Fibroblast of lung (primary cell): ENCODE measurements around the gene CEP152. TPM values are rescaled to one million over a fixed set of nuclear protein-coding genes. Genes with fewer than 3 reads are reported as not detected.

ENCODE experiments used
- DNase-seq, 2 donors: peaks; one replicate each; pipeline versions ENCODE4 v3.0.0 to v3.0.0-alpha.2; 2010; ENCODE audit warnings: low read depth in 2 of 2
- H2AFZ ChIP-seq: 2 replicates; pipeline ENCODE4 v1.5.1; 2012; ENCODE audit warnings: low read length, control low read depth, inconsistent platforms
- H3K27ac ChIP-seq: 2 replicates; pipeline ENCODE4 v1.5.1; 2011; ENCODE audit warnings: low read length, control low read depth; ENCODE audit not compliant: insufficient read depth
- H3K27me3 ChIP-seq: 2 replicates; pipeline ENCODE4 v1.5.1; 2011; ENCODE audit warnings: mild to moderate bottlenecking, low read length; ENCODE audit not compliant: control insufficient read depth, insufficient read depth
- H3K36me3 ChIP-seq: 2 replicates; pipeline ENCODE4 v1.5.1; 2011; ENCODE audit warnings: low read length; ENCODE audit not compliant: control insufficient read depth, insufficient read depth
- H3K4me1 ChIP-seq: 2 replicates; pipeline ENCODE4 v1.5.1; 2011; ENCODE audit warnings: low read length; ENCODE audit not compliant: control insufficient read depth, insufficient read depth; ENCODE audit errors: extremely low read depth
- H3K4me2 ChIP-seq: 2 replicates; pipeline ENCODE4 v1.5.1; 2011; ENCODE audit warnings: low read length, control low read depth; ENCODE audit not compliant: insufficient read depth; ENCODE audit errors: extremely low read depth
- H3K4me3 ChIP-seq, 4 experiments: fragments of 200-600 bp in 1 of 4; sonication (generic) in 1 of 4; replicated peaks in 1 of 4; 2 replicates each; pipeline ENCODE4 v1.5.1; 2011 to 2016; ENCODE audit warnings: low read length in 4 of 4, low read depth in 3 of 4, mild to moderate bottlenecking in 3 of 4, control low read depth in 2 of 4, inconsistent platforms in 1 of 4, mixed read lengths in 1 of 4; ENCODE audit not compliant: insufficient read depth in 1 of 4; ENCODE audit errors: control extremely low read depth in 1 of 4
- H3K79me2 ChIP-seq: 2 replicates; pipeline ENCODE4 v1.5.1; 2012; ENCODE audit warnings: mild to moderate bottlenecking, low read length, inconsistent platforms; ENCODE audit not compliant: control insufficient read depth, insufficient read depth
- H3K9ac ChIP-seq: 2 replicates; pipeline ENCODE4 v1.5.1; 2011; ENCODE audit warnings: mild to moderate bottlenecking, low read length, control low read depth; ENCODE audit not compliant: insufficient read depth
- H3K9me3 ChIP-seq: 2 replicates; pipeline ENCODE4 v1.5.1; 2012; ENCODE audit warnings: low read depth, low read length; ENCODE audit not compliant: control insufficient read depth, insufficient read depth
- H4K20me1 ChIP-seq: 2 replicates; pipeline ENCODE4 v1.5.1; 2011; ENCODE audit warnings: low read length; ENCODE audit not compliant: control insufficient read depth, insufficient read depth; ENCODE audit errors: extremely low read depth
- EZH2 ChIP-seq: IDR thresholded peaks from 2 replicates; pipeline ENCODE4 v1.5.1; 2012; ENCODE audit warnings: low read length, control low read depth, mild to moderate bottlenecking; ENCODE audit errors: missing control alignments
- polyA plus RNA-seq, 2 donors: library from polyadenylated mRNA; depleted of rRNA in 1 of 2; stranded (reverse) in 1 of 2; unstranded in 1 of 2; fragments of >200 nt; gene quantifications; 2 replicates each; pipeline ENCODE4 v1.2.1, GENCODE V29; 2011 to 2012; ENCODE audit warnings: missing spikeins in 1 of 2
- total RNA-seq: library from RNA; depleted of rRNA; stranded (reverse); fragments of >200 nt; gene quantifications from 2 replicates; pipeline ENCODE4 v1.2.1, GENCODE V29; 2014
- TF ChIP-seq, protein P1 (sequence below), 2 donors: IDR thresholded peaks in 1 of 2; conservative IDR thresholded peaks in 1 of 2; 1 replicate in 1 of 2; 2 replicates in 1 of 2; pipeline ENCODE4 v1.5.1; 2011 to 2012; ENCODE audit warnings: low read length in 2 of 2, control low read depth in 1 of 2, inconsistent platforms in 1 of 2, low read depth in 1 of 2, mild to moderate bottlenecking in 1 of 2

CEP152 gene
- total and polyA plus RNA-seq, 2 donors (not counting 1 experiment from before 2014, with no cell fraction given): 0.72 to 7.8 TPM

DNA sequence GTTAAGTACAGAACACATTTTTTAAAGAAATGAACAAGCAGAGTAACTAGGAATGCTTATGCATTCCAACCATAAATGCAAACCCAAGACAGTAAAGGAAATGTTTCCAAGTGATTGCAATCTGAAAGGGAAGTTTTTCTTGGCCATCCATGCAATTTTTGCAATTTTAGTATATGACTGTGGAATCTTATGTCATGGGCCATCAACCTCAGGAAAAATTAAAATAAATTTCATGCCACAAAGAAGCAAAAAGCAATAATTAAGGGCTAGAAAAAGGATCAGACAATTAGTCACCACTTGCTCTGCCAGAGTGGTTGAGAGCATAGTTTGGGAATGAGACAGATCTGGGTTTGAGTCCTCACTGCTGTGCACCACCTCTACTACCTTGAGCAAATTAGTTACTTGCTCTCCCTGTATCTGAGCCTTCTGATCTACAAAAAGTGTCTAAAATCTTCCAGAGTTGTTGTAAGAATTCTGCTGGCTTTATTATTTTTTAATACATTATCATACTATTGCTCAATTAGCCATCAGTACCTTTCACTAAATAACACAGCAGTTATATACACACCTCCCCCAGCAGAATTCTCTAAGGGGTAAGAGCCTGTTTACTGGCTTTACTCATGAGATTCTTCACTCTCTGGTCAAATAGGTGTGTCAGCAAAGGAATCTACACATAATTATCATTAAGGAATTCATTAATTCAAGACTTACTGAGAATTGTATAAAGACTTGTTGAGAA lies 115.6 kb downstream of the CEP152 start:
- peak; percentile 90 to 98 for DNase-seq
- H4K20me1 ChIP-seq: no peaks in the 10 kb centered on the region
- H3K79me2 ChIP-seq: no peaks in the 10 kb centered on the region
- H3K27me3 ChIP-seq: no peaks in the 10 kb centered on the region
- H3K4me2 ChIP-seq: no peak overlapping the region
- no peaks in the 10 kb centered on the region for H3K36me3 ChIP-seq
- H3K9me3 ChIP-seq: no peaks in the 10 kb centered on the region
- no peak overlapping the region for H3K9ac ChIP-seq
- TF ChIP-seq EZH2: no peak
- TF ChIP-seq, protein P1, sequence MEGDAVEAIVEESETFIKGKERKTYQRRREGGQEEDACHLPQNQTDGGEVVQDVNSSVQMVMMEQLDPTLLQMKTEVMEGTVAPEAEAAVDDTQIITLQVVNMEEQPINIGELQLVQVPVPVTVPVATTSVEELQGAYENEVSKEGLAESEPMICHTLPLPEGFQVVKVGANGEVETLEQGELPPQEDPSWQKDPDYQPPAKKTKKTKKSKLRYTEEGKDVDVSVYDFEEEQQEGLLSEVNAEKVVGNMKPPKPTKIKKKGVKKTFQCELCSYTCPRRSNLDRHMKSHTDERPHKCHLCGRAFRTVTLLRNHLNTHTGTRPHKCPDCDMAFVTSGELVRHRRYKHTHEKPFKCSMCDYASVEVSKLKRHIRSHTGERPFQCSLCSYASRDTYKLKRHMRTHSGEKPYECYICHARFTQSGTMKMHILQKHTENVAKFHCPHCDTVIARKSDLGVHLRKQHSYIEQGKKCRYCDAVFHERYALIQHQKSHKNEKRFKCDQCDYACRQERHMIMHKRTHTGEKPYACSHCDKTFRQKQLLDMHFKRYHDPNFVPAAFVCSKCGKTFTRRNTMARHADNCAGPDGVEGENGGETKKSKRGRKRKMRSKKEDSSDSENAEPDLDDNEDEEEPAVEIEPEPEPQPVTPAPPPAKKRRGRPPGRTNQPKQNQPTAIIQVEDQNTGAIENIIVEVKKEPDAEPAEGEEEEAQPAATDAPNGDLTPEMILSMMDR (conservative IDR thresholded peaks at IDR 0.05 in 1 of 2, IDR thresholded peaks at IDR 0.05 in 1 of 2; ENCODE audit: low read depth in 1 of 2, low read length in 2 of 2): no peak
- no peak overlapping the region for H2AFZ ChIP-seq
- H3K4me3 ChIP-seq: no peak overlapping the region
- peaks cover 12% of the 10 kb centered on the region for H3K4me1 ChIP-seq
- H3K27ac ChIP-seq: no peak overlapping the region

DNA sequence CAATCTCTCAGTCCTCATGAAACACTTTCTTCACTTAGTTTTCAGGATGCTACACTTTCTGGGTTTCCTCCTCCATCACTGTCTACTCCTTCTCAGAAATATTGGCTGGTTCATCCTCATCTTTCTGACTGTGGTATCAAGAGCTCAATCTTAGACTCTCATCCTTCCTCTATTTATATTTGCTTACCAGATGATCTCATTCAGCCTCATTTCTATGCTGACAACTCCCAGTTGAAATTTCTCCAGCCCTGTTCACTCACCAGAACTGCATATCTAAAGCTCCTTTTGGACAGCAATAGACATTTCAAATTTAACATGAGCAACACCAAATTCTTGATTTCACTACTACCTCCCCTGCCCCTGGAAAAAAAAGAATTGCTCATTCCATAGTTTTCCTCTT lies 117.4 kb downstream of the CEP152 start:
- no peak overlapping the region for H3K9ac ChIP-seq
- H3K4me3 ChIP-seq: no peak overlapping the region
- peak; percentile 43 to 85 for DNase-seq
- no peak overlapping the region for H3K4me2 ChIP-seq
- no peak overlapping the region for H2AFZ ChIP-seq
- no peaks in the 10 kb centered on the region for H3K79me2 ChIP-seq
- no peaks in the 10 kb centered on the region for H3K36me3 ChIP-seq
- peaks cover 12% of the 10 kb centered on the region for H3K4me1 ChIP-seq
- no peaks in the 10 kb centered on the region for H3K27me3 ChIP-seq
- H4K20me1 ChIP-seq: no peaks in the 10 kb centered on the region
- TF ChIP-seq, protein P1 (conservative IDR thresholded peaks at IDR 0.05 in 1 of 2, IDR thresholded peaks at IDR 0.05 in 1 of 2; ENCODE audit: low read depth in 1 of 2, low read length in 2 of 2): no peak
- no peak for TF ChIP-seq EZH2
- no peak overlapping the region for H3K27ac ChIP-seq
- no peaks in the 10 kb centered on the region for H3K9me3 ChIP-seq

DNA sequence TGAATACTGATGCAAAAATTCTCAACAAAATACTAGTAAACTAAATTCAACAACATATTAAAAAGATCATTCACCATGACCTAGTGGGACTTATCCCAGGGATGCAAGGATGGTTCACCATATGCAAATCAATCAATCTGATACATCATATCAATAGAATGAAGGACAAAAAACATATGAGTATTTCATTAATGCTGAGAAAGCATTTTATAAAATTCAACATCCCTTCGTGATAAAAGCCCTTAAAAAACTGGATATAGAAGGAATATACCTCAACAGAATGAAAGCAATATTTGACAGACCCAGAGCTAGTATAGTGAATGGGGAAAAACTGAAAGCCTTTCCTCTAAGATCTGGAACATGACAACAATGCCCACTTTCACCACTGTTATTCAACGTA lies 122.4 kb downstream of the CEP152 start:
- no peak for DNase-seq
- Histone ChIP-seq H3K4me1 (no peaks in the 10 kb centered on the region), H4K20me1 (no peaks in the 10 kb centered on the region), H3K27ac (no peak overlapping the region), H3K36me3 (no peaks in the 10 kb centered on the region), H3K9me3 (no peaks in the 10 kb centered on the region), H3K4me2 (no peak overlapping the region), H3K79me2 (no peaks in the 10 kb centered on the region), H3K9ac (no peak overlapping the region), H3K4me3 (no peak overlapping the region), H2AFZ (no peak overlapping the region), H3K27me3 (no peaks in the 10 kb centered on the region)
- no peak for TF ChIP-seq EZH2
- TF ChIP-seq, protein P1 (conservative IDR thresholded peaks at IDR 0.05 in 1 of 2, IDR thresholded peaks at IDR 0.05 in 1 of 2; ENCODE audit: low read depth in 1 of 2, low read length in 2 of 2): no peak

Other genes starting within 250 kb of the CEP152 start
- gene FBN1, start 165.4 kb downstream of the CEP152 start, total RNA-seq: 260 and 446 TPM in 2 replicates
- gene FBN1, start 165.4 kb downstream of the CEP152 start, polyA plus RNA-seq: 243 and 368 TPM in 2 replicates
- gene EID1, start 67.1 kb upstream of the CEP152 start, total RNA-seq: 160 and 184 TPM in 2 replicates
- gene EID1, start 67.1 kb upstream of the CEP152 start, polyA plus RNA-seq: 287 and 331 TPM in 2 replicates
- 0.77 and 1.5 TPM in 2 replicates for gene SHC4, start 152.8 kb upstream of the CEP152 start, total RNA-seq
- gene SHC4, start 152.8 kb upstream of the CEP152 start, polyA plus RNA-seq: 0.75 and 0.94 TPM in 2 replicates
- 42.1 and 44.3 TPM in 2 replicates for gene SECISBP2L, start 235.4 kb upstream of the CEP152 start, total RNA-seq
- 24.0 and 25.7 TPM in 2 replicates for gene SECISBP2L, start 235.4 kb upstream of the CEP152 start, polyA plus RNA-seq